MM.1S (cell line): ENCODE data around the gene UGGT2.

Experiments
- DNase-seq: peaks from one replicate; pipeline ENCODE4 v3.0.0-alpha.2; 2015
- H2AFZ ChIP-seq: fragments of 300-600 bp; sonication (generic); 2 replicates; pipeline ENCODE4 v1.6.0; 2016; ENCODE audit warnings: antibody characterized with exemption, low read length
- H3F3A ChIP-seq: fragments of 300-600 bp; sonication (generic); 2 replicates; pipeline ENCODE4 v1.6.1; 2016; ENCODE audit warnings: mild to moderate bottlenecking, antibody characterized with exemption, low read length, moderate library complexity, mixed read lengths; ENCODE audit not compliant: insufficient read depth
- H3K27ac ChIP-seq: fragments of 300-600 bp; sonication (generic); 2 replicates; pipeline ENCODE4 v1.5.1; 2016; ENCODE audit warnings: mild to moderate bottlenecking, low read length
- H3K27me3 ChIP-seq: fragments of 300-600 bp; sonication (generic); replicated peaks from 2 replicates; pipeline ENCODE4 v1.6.0; 2016; ENCODE audit warnings: low read length; ENCODE audit not compliant: insufficient read depth
- H3K36me3 ChIP-seq: fragments of 300-600 bp; sonication (generic); replicated peaks from 2 replicates; pipeline ENCODE4 v1.6.1; 2016; ENCODE audit warnings: mild to moderate bottlenecking, low read length, mixed read lengths; ENCODE audit not compliant: insufficient read depth
- H3K4me1 ChIP-seq: fragments of 300-600 bp; sonication (generic); 2 replicates; pipeline ENCODE4 v1.6.1; 2016; ENCODE audit warnings: low read length, mixed read lengths
- H3K4me2 ChIP-seq: fragments of 300-600 bp; sonication (generic); 2 replicates; pipeline ENCODE4 v1.6.0; 2016; ENCODE audit warnings: low read depth, low read length
- H3K4me3 ChIP-seq: fragments of 300-600 bp; sonication (generic); 2 replicates; pipeline ENCODE4 v1.5.1; 2016; ENCODE audit warnings: low read length, mixed read lengths
- H3K79me2 ChIP-seq: fragments of 300-600 bp; sonication (generic); 2 replicates; pipeline ENCODE4 v1.6.1; 2016; ENCODE audit warnings: mixed run types, low read length, mixed read lengths
- H3K9ac ChIP-seq: fragments of 300-600 bp; sonication (generic); 2 replicates; pipeline ENCODE4 v1.6.1; 2016; ENCODE audit warnings: low read length, mixed read lengths
- H3K9me2 ChIP-seq: fragments of 300-600 bp; sonication (generic); replicated peaks from 2 replicates; pipeline ENCODE4 v1.6.1; 2016; ENCODE audit warnings: mild to moderate bottlenecking, low read length, mixed read lengths; ENCODE audit not compliant: insufficient read depth
- H3K9me3 ChIP-seq: fragments of 300-600 bp; sonication (generic); replicated peaks from 2 replicates; pipeline ENCODE4 v1.6.1; 2016; ENCODE audit warnings: mild to moderate bottlenecking, low read length, mixed read lengths; ENCODE audit not compliant: insufficient read depth
- H4K20me1 ChIP-seq: fragments of 300-600 bp; sonication (generic); 2 replicates; pipeline ENCODE4 v1.6.1; 2016; ENCODE audit warnings: mild to moderate bottlenecking, low read length, moderate library complexity, mixed read lengths; ENCODE audit not compliant: insufficient read depth
- EZH2 ChIP-seq: fragments of 300-600 bp; sonication (generic); optimal IDR thresholded peaks from 2 replicates; pipeline ENCODE3; 2017; ENCODE audit warnings: low read depth, mild to moderate bottlenecking, antibody characterized with exemption, low read length, mixed read lengths
- EZH2phosphoT487 ChIP-seq: fragments of 300-600 bp; sonication (generic); IDR thresholded peaks from 2 replicates; pipeline ENCODE4 v1.6.1; 2018; ENCODE audit warnings: antibody characterized with exemption, low read length
- TF ChIP-seq, protein P1 (sequence below): fragments of 300-600 bp; sonication (generic); IDR thresholded peaks from 2 replicates; pipeline ENCODE4 v1.5.1; 2016; ENCODE audit warnings: antibody characterized with exemption, low read length, mixed read lengths

Gene UGGT2

DNA sequence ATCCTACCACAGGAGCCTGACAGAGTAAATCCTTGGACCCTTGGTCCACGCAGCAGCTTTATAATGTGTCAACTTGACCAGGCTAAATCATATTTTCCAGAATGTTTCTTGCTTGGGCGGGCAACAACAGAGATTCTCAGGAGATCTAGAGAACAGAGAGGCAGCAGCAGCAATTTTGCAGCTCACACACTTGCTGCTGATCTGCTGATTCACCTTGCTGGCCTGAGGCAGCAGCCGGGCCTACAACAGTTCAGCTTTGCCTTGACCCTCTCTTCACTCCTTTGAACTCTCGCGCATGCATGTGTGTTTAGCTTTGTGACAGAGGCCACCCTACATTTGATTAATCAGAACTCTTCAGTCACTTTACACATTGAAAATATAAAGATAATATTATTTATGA lies 159.3 kb downstream of the UGGT2 start:
- Histone ChIP-seq H3K4me1 (no peaks in the 10 kb centered on the region), H2AFZ (no peak overlapping the region), H3F3A (no peaks in the 10 kb centered on the region), H3K9me2 (no peaks in the 10 kb centered on the region), H3K9ac (no peak overlapping the region), H3K4me2 (no peak overlapping the region), H3K79me2 (no peaks in the 10 kb centered on the region), H3K4me3 (no peak overlapping the region), H4K20me1 (no peaks in the 10 kb centered on the region), H3K27me3 (no peaks in the 10 kb centered on the region), H3K9me3 (no peaks in the 10 kb centered on the region), H3K27ac (no peak overlapping the region), H3K36me3 (no peaks in the 10 kb centered on the region)
- no peak for DNase-seq
- TF ChIP-seq EZH2phosphoT487 (no peak), EZH2 (no peak)
- TF ChIP-seq, protein P1, sequence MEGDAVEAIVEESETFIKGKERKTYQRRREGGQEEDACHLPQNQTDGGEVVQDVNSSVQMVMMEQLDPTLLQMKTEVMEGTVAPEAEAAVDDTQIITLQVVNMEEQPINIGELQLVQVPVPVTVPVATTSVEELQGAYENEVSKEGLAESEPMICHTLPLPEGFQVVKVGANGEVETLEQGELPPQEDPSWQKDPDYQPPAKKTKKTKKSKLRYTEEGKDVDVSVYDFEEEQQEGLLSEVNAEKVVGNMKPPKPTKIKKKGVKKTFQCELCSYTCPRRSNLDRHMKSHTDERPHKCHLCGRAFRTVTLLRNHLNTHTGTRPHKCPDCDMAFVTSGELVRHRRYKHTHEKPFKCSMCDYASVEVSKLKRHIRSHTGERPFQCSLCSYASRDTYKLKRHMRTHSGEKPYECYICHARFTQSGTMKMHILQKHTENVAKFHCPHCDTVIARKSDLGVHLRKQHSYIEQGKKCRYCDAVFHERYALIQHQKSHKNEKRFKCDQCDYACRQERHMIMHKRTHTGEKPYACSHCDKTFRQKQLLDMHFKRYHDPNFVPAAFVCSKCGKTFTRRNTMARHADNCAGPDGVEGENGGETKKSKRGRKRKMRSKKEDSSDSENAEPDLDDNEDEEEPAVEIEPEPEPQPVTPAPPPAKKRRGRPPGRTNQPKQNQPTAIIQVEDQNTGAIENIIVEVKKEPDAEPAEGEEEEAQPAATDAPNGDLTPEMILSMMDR: no peak

DNA sequence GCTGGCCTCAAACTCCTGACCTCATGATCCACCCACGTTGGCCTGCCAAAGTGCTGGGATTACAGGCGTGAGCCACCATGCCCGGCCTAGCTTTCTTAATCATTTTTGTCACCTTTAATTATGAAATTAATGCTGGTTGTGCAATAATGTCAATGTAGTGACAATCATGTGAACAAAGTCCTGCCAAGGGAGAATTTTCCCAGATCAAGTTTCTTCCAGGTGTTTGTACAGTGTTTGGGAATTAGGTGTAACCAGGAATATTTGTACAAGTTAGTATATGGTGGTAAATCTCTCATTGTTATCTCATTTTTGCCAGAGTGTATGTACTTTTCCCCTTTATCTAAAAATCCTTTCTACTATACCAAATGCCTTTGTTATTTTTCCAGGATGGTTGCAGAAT lies 171.1 kb downstream of the UGGT2 start:
- no peak for DNase-seq
- TF ChIP-seq EZH2 (no peak), EZH2phosphoT487 (no peak)
- TF ChIP-seq, protein P1: no peak
- Histone ChIP-seq H3K4me3 (no peak overlapping the region), H3K4me2 (no peak overlapping the region), H3K9me3 (no peaks in the 10 kb centered on the region), H3K79me2 (no peaks in the 10 kb centered on the region), H3K36me3 (no peaks in the 10 kb centered on the region), H3K4me1 (no peaks in the 10 kb centered on the region), H3F3A (no peaks in the 10 kb centered on the region), H3K9me2 (no peaks in the 10 kb centered on the region), H3K9ac (no peak overlapping the region), H3K27ac (no peak overlapping the region), H4K20me1 (no peaks in the 10 kb centered on the region), H2AFZ (no peak overlapping the region), H3K27me3 (no peaks in the 10 kb centered on the region)

DNA sequence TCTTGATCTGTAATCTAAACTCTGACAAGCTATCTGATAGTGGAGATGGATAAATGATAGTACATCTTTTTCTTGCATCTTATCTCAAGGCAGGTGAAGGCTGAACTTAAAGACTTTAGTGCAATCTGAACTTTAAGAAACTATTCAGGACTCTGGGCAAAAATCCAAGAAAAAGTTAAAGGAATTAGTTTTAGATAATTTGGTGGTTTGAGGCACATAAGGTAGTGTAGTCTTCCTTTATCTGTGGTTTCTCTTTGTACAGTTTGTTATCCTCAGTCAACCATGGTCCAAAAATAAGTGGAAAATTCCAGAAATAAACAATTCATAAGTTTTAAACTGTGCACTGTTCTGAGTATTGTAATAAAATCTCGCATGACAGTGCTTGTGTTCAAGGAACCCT lies 172.9 kb downstream of the UGGT2 start:
- H4K20me1 ChIP-seq: no peaks in the 10 kb centered on the region
- H3K27me3 ChIP-seq: no peaks in the 10 kb centered on the region
- no peaks in the 10 kb centered on the region for H3K79me2 ChIP-seq
- no peak overlapping the region for H3K4me3 ChIP-seq
- no peak overlapping the region for H3K4me2 ChIP-seq
- H3F3A ChIP-seq: no peaks in the 10 kb centered on the region
- no peaks in the 10 kb centered on the region for H3K4me1 ChIP-seq
- H2AFZ ChIP-seq: no peak overlapping the region
- H3K27ac ChIP-seq: no peak overlapping the region
- no peak overlapping the region for H3K9ac ChIP-seq
- no peaks in the 10 kb centered on the region for H3K9me2 ChIP-seq
- TF ChIP-seq EZH2: no peak
- TF ChIP-seq, protein P1: no peak
- no peak for TF ChIP-seq EZH2phosphoT487
- no peaks in the 10 kb centered on the region for H3K36me3 ChIP-seq
- no peaks in the 10 kb centered on the region for H3K9me3 ChIP-seq
- DNase-seq: no peak
